Vagina (tissue), 2 donors: ENCODE data around the gene PTPA. TPM values are rescaled to one million over a fixed set of nuclear protein-coding genes. Genes with fewer than 3 reads are reported as not detected.

Source experiments
- DNase-seq, 2 donors: peaks; one replicate each; pipeline ENCODE4 v3.0.0-alpha.2; 2017; ENCODE audit errors: extremely low spot score in 2 of 2
- H3K27ac ChIP-seq: fragments of 200-600 bp; sonication (generic); one replicate; pipeline ENCODE4 v1.5.1; 2019
- H3K27me3 ChIP-seq: fragments of 200-600 bp; sonication (generic); one replicate; pipeline ENCODE4 v1.5.1; 2019
- H3K36me3 ChIP-seq, 2 donors: fragments of 200-600 bp; sonication (generic); one replicate each; pipeline ENCODE4 v1.5.1; 2017 to 2019
- H3K4me1 ChIP-seq: fragments of 200-600 bp; sonication (generic); one replicate; pipeline ENCODE4 v1.5.1; 2019
- H3K4me3 ChIP-seq, 2 donors: fragments of 200-600 bp; sonication (generic); 1 replicate in 1 of 2; 2 replicates in 1 of 2; pipeline ENCODE4 v1.5.1; 2016 to 2019
- H3K9me3 ChIP-seq: fragments of 200-600 bp; sonication (generic); one replicate; pipeline ENCODE4 v1.5.1; 2019
- CTCF ChIP-seq, 3 experiments: fragments of 450-650 bp in 2 of 3; fragments of 200-600 bp in 1 of 3; sonication (generic) in 1 of 3; IDR thresholded peaks; one replicate each; pipeline ENCODE4 v1.5.1; 2017 to 2019; ENCODE audit warnings: antibody characterized with exemption in 3 of 3, mild to moderate bottlenecking in 2 of 3, moderate library complexity in 2 of 3
- POLR2A ChIP-seq, 2 donors: fragments of 450-650 bp; IDR thresholded peaks; one replicate each; pipeline ENCODE4 v1.6.1; 2017; ENCODE audit warnings: antibody characterized with exemption in 2 of 2, mild to moderate bottlenecking in 2 of 2, moderate library complexity in 2 of 2
- POLR2AphosphoS5 ChIP-seq, 2 donors: sonication (generic); formaldehyde crosslinking; IDR thresholded peaks; one replicate each; pipeline ENCODE4 v1.9.0; 2017; ENCODE audit warnings: antibody characterized with exemption in 2 of 2, mild to moderate bottlenecking in 2 of 2, low read depth in 1 of 2; ENCODE audit not compliant: insufficient read depth in 1 of 2
- intact Hi-C: fragments of 100-400 bp; cut with DNase I; formaldehyde crosslinking; loops from one replicate; pipeline ENCODE4 v1.15.1; 2023
- total RNA-seq: library from RNA; depleted of rRNA; stranded (reverse); fragments of >200 nt; gene quantifications from one replicate; pipeline ENCODE4 v1.2.3, GENCODE V29; 2016

Gene PTPA
- total RNA-seq, 1 donor from 2014 or later: 46.2 TPM

GRCh38 chr9:129150672-129151211, 39.5 kb downstream of the PTPA start:
- Histone ChIP-seq H3K27me3 (no peaks in the 10 kb centered on the region), H3K4me1 (peaks cover 24% of the 10 kb centered on the region)
- intact Hi-C loops: no loop called here

GRCh38 chr9:129151469-129151868, 40.3 kb downstream of the PTPA start:
- DNase-seq: no peak

More at GRCh38 chr9:129150672-129151211, 39.5 kb downstream of the PTPA start:
- H3K36me3 ChIP-seq: peaks cover 0 to 14% of the 10 kb centered on the region in 2 donors
- DNase-seq: no peak
- H3K4me3 ChIP-seq: no peak overlapping the region
- TF ChIP-seq POLR2AphosphoS5 (IDR thresholded peaks at IDR 0.05; ENCODE audit: insufficient read depth in 1 of 2, low read depth in 1 of 2) (no peak), CTCF (IDR thresholded peaks at IDR 0.05) (no peak), POLR2A (IDR thresholded peaks at IDR 0.05) (no peak)
- no peak overlapping the region for H3K27ac ChIP-seq
- no peaks in the 10 kb centered on the region for H3K9me3 ChIP-seq

GRCh38 chr9:129154866-129155477, 43.8 kb downstream of the PTPA start:
- no peaks in the 10 kb centered on the region for H3K27me3 ChIP-seq
- no peak for DNase-seq
- no peaks in the 10 kb centered on the region for H3K4me1 ChIP-seq
- H3K4me3 ChIP-seq: no peak overlapping the region
- no peak overlapping the region for H3K27ac ChIP-seq
- no peak for TF ChIP-seq POLR2AphosphoS5 (IDR thresholded peaks at IDR 0.05; ENCODE audit: insufficient read depth in 1 of 2, low read depth in 1 of 2)
- TF ChIP-seq CTCF (IDR thresholded peaks at IDR 0.05): no peak
- TF ChIP-seq POLR2A (IDR thresholded peaks at IDR 0.05): no peak
- H3K36me3 ChIP-seq: peaks cover 0 to 7% of the 10 kb centered on the region in 2 donors
- no peaks in the 10 kb centered on the region for H3K9me3 ChIP-seq
- intact Hi-C loops: no loop called here

More at GRCh38 chr9:129151469-129151868, 40.3 kb downstream of the PTPA start:
- Histone ChIP-seq H3K27ac (no peak overlapping the region), H3K4me3 (no peak overlapping the region), H3K27me3 (no peaks in the 10 kb centered on the region), H3K9me3 (no peaks in the 10 kb centered on the region), H3K36me3 (peaks cover 0 to 14% of the 10 kb centered on the region in 2 donors), H3K4me1 (peaks cover 17% of the 10 kb centered on the region)
- intact Hi-C loops: no loop called here
- TF ChIP-seq CTCF (IDR thresholded peaks at IDR 0.05) (no peak), POLR2A (IDR thresholded peaks at IDR 0.05) (no peak), POLR2AphosphoS5 (IDR thresholded peaks at IDR 0.05; ENCODE audit: insufficient read depth in 1 of 2, low read depth in 1 of 2) (no peak)

GRCh38 chr9:129156163-129156562, 44.9 kb downstream of the PTPA start:
- Histone ChIP-seq H3K36me3 (peaks cover 0 to 5% of the 10 kb centered on the region in 2 donors), H3K4me3 (no peak overlapping the region), H3K9me3 (no peaks in the 10 kb centered on the region), H3K4me1 (no peaks in the 10 kb centered on the region), H3K27ac (no peak overlapping the region), H3K27me3 (no peaks in the 10 kb centered on the region)
- no peak for TF ChIP-seq POLR2AphosphoS5 (IDR thresholded peaks at IDR 0.05; ENCODE audit: insufficient read depth in 1 of 2, low read depth in 1 of 2)
- intact Hi-C loops: no loop called here
- DNase-seq: no peak

- Histone ChIP-seq H3K27ac (no peak overlapping the region), H3K9me3 (no peaks in the 10 kb centered on the region), H3K4me1 (peaks cover 24% of the 10 kb centered on the region), H3K36me3 (no peaks in the 10 kb centered on the region), H3K27me3 (no peaks in the 10 kb centered on the region), H3K4me3 (no peak overlapping the region)
- intact Hi-C loops: no loop called here
- no peak for TF ChIP-seq POLR2AphosphoS5 (IDR thresholded peaks at IDR 0.05; ENCODE audit: insufficient read depth in 1 of 2, low read depth in 1 of 2)
- TF ChIP-seq CTCF (IDR thresholded peaks at IDR 0.05): no peak
- no peak for TF ChIP-seq POLR2A (IDR thresholded peaks at IDR 0.05)
- DNase-seq: no peak
Observed at GRCh38 chr9:129160712-129161533, 49.7 kb downstream of the PTPA start.
